ENCODE results near the gene ANKFY1. TPM values are rescaled to one million over a fixed set of nuclear protein-coding genes. Genes with fewer than 3 reads are reported as not detected.

The ANKFY1 gene
- total and polyA plus RNA-seq, 9 of the 15 experiments (the other 6 are each of a cell fraction or from before 2014, with no cell fraction given), result 4.3 to 25.6 (median 12.2) TPM

GRCh38 chr17:4249452-4250029 is 14.2 kb downstream of the ANKFY1 start (continued):
- TF ChIP-seq POLR2AphosphoS5 (IDR thresholded peaks at IDR 0.05; ENCODE audit: control insufficient read depth, insufficient read depth, low read depth, low read length), result peak; percentile 93
- no peak for TF ChIP-seq ZNF76 (CRISPR knock-in tag; IDR thresholded peaks at IDR 0.05; ENCODE audit: borderline replicate concordance)
- peak; percentile 86 for TF ChIP-seq EP300 (IDR thresholded peaks at IDR 0.05; ENCODE audit: low read length)
- no peak for TF ChIP-seq ZNF212 (CRISPR knock-in tag; IDR thresholded peaks at IDR 0.05)
- no peak for TF ChIP-seq GTF2A2 (tag; IDR thresholded peaks at IDR 0.05)
- no peak for TF ChIP-seq IRF2 (CRISPR knock-in tag; IDR thresholded peaks at IDR 0.05)
- TF ChIP-seq HMG20A (CRISPR knock-in tag; conservative IDR thresholded peaks at IDR 0.05), result no peak
- TF ChIP-seq PHF8 (IDR thresholded peaks at IDR 0.05; ENCODE audit: borderline replicate concordance, low read length), result no peak
- no peak for TF ChIP-seq SRSF3 (IDR thresholded peaks at IDR 0.05; ENCODE audit: insufficient read depth, low read length)
- peak; percentile 91 for TF ChIP-seq CTBP1 (IDR thresholded peaks at IDR 0.05; ENCODE audit: borderline replicate concordance)
- TF ChIP-seq PCBP1 (IDR thresholded peaks at IDR 0.05; ENCODE audit: low read depth, low read length, poor library complexity, severe bottlenecking), result no peak
- 0 out of 2 replicates have a peak, but pooled peaks have one; percentile 70 for TF ChIP-seq LARP7 (IDR thresholded peaks at IDR 0.05)
- TF ChIP-seq NFRKB (IDR thresholded peaks at IDR 0.05; ENCODE audit: low read depth), result no peak
- TF ChIP-seq MECOM (CRISPR knock-in tag; IDR thresholded peaks at IDR 0.05), result peak; percentile 48; the same call in 1 of the 2 replicates
- no peak for TF ChIP-seq NR4A1 (CRISPR knock-in tag; IDR thresholded peaks at IDR 0.05)
- TF ChIP-seq NR4A1 (tag; IDR thresholded peaks at IDR 0.05), result no peak
- no peak for TF ChIP-seq PYGO2 (tag; IDR thresholded peaks at IDR 0.05)
- TF ChIP-seq MBD2 (IDR thresholded peaks at IDR 0.05; ENCODE audit: borderline replicate concordance, low read depth), result peak; percentile 28; the same call in 1 of the 2 replicates
- no peak for TF ChIP-seq SMAD1 (IDR thresholded peaks at IDR 0.05; ENCODE audit: low read depth, low read length, partially characterized antibody)
- TF ChIP-seq PHB (CRISPR knock-in tag; IDR thresholded peaks at IDR 0.05), result no peak
- TF ChIP-seq MAZ (CRISPR knock-in tag; conservative IDR thresholded peaks at IDR 0.05 in 1 of 2, IDR thresholded peaks at IDR 0.05 in 1 of 2), result peak in 1 of 2 experiments; percentile 58; a peak in 2 of 4 replicates
- TF ChIP-seq ZNF583 (CRISPR knock-in tag; IDR thresholded peaks at IDR 0.05), result no peak; the same call in 1 of the 2 replicates
- no peak for TF ChIP-seq FOXA3 (CRISPR knock-in tag; conservative IDR thresholded peaks at IDR 0.05 in 1 of 2, IDR thresholded peaks at IDR 0.05 in 1 of 2)
- TF ChIP-seq, protein P1, sequence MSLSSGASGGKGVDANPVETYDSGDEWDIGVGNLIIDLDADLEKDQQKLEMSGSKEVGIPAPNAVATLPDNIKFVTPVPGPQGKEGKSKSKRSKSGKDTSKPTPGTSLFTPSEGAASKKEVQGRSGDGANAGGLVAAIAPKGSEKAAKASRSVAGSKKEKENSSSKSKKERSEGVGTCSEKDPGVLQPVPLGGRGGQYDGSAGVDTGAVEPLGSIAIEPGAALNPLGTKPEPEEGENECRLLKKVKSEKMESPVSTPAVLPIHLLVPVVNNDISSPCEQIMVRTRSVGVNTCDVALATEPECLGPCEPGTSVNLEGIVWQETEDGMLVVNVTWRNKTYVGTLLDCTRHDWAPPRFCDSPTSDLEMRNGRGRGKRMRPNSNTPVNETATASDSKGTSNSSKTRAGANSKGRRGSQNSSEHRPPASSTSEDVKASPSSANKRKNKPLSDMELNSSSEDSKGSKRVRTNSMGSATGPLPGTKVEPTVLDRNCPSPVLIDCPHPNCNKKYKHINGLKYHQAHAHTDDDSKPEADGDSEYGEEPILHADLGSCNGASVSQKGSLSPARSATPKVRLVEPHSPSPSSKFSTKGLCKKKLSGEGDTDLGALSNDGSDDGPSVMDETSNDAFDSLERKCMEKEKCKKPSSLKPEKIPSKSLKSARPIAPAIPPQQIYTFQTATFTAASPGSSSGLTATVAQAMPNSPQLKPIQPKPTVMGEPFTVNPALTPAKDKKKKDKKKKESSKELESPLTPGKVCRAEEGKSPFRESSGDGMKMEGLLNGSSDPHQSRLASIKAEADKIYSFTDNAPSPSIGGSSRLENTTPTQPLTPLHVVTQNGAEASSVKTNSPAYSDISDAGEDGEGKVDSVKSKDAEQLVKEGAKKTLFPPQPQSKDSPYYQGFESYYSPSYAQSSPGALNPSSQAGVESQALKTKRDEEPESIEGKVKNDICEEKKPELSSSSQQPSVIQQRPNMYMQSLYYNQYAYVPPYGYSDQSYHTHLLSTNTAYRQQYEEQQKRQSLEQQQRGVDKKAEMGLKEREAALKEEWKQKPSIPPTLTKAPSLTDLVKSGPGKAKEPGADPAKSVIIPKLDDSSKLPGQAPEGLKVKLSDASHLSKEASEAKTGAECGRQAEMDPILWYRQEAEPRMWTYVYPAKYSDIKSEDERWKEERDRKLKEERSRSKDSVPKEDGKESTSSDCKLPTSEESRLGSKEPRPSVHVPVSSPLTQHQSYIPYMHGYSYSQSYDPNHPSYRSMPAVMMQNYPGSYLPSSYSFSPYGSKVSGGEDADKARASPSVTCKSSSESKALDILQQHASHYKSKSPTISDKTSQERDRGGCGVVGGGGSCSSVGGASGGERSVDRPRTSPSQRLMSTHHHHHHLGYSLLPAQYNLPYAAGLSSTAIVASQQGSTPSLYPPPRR (CRISPR knock-in tag; IDR thresholded peaks at IDR 0.05; ENCODE audit: borderline replicate concordance), result no peak
- no peak for TF ChIP-seq PHTF2 (CRISPR knock-in tag; IDR thresholded peaks at IDR 0.05)
- no peak for TF ChIP-seq ZNF3 (CRISPR knock-in tag; IDR thresholded peaks at IDR 0.05)
- peak; percentile 95; the same call in 1 of the 2 replicates for TF ChIP-seq CC2D1A (IDR thresholded peaks at IDR 0.05)
- TF ChIP-seq SRSF1 (IDR thresholded peaks at IDR 0.05; ENCODE audit: low read depth, low read length), result no peak

All from K562 (cell line).